Spleen (tissue), 11 donors: ENCODE measurements around the gene GIMAP4. TPM values are rescaled to one million over a fixed set of nuclear protein-coding genes. Genes with fewer than 3 reads are reported as not detected.
"Not testable (repeated sequence)": the region's sequence is repeated elsewhere in the genome, so short reads cannot be mapped to it uniquely, and the experiment has no call there.

Experiments used
- DNase-seq: peaks from one replicate; pipeline ENCODE4 v3.0.0-alpha.2; 2020
- H3K27ac ChIP-seq, 8 donors: fragments of 200-600 bp; sonication (generic) in 7 of 8; 1 replicate in 4 of 8; 2 replicates in 4 of 8; pipeline versions ENCODE4 v1.5.0 to v1.8.0; 2016 to 2021; ENCODE audit warnings: inconsistent platforms in 4 of 8, mild to moderate bottlenecking in 4 of 8, moderate library complexity in 1 of 8
- H3K27me3 ChIP-seq, 7 donors: fragments of 200-600 bp; sonication (generic) in 6 of 7; replicated peaks in 1 of 7; 1 replicate in 4 of 7; 2 replicates in 3 of 7; pipeline versions ENCODE4 v1.5.0 to v1.8.0; 2016 to 2021; ENCODE audit warnings: inconsistent platforms in 3 of 7, mild to moderate bottlenecking in 1 of 7
- H3K36me3 ChIP-seq, 6 donors: fragments of 200-600 bp; sonication (generic) in 5 of 6; 1 replicate in 4 of 6; 2 replicates in 2 of 6; pipeline versions ENCODE4 v1.5.0 to v1.8.0; 2016 to 2021; ENCODE audit warnings: inconsistent platforms in 2 of 6
- H3K4me1 ChIP-seq, 6 donors: fragments of 200-600 bp; sonication (generic) in 5 of 6; 1 replicate in 3 of 6; 2 replicates in 3 of 6; pipeline versions ENCODE4 v1.5.0 to v1.8.0; 2016 to 2021; ENCODE audit warnings: inconsistent platforms in 3 of 6
- H3K4me3 ChIP-seq, 8 donors: fragments of 200-600 bp; sonication (generic) in 7 of 8; 1 replicate in 4 of 8; 2 replicates in 4 of 8; pipeline versions ENCODE4 v1.5.0 to v1.8.0; 2016 to 2021; ENCODE audit warnings: inconsistent platforms in 4 of 8, mild to moderate bottlenecking in 4 of 8, moderate library complexity in 2 of 8
- H3K9me3 ChIP-seq, 8 donors: fragments of 200-600 bp; sonication (generic) in 7 of 8; 1 replicate in 4 of 8; 2 replicates in 4 of 8; pipeline versions ENCODE4 v1.5.0 to v1.8.0; 2016 to 2021; ENCODE audit warnings: inconsistent platforms in 4 of 8
- CTCF ChIP-seq, 11 experiments: fragments of 200-600 bp in 7 of 11; fragments of 450-650 bp in 4 of 11; sonication (generic) in 4 of 11; IDR thresholded peaks in 8 of 11; conservative IDR thresholded peaks in 3 of 11; 1 replicate in 7 of 11; 2 replicates in 4 of 11; pipeline versions ENCODE4 v1.4.0 to v1.8.0; 2016 to 2021; ENCODE audit warnings: antibody characterized with exemption in 11 of 11, inconsistent platforms in 4 of 11, mild to moderate bottlenecking in 1 of 11
- POLR2A ChIP-seq, 3 donors: fragments of 450-650 bp; IDR thresholded peaks; one replicate each; pipeline ENCODE4 v1.5.1; 2017; ENCODE audit warnings: antibody characterized with exemption in 3 of 3, mild to moderate bottlenecking in 1 of 3
- POLR2AphosphoS5 ChIP-seq, 3 donors: sonication (generic); formaldehyde crosslinking; IDR thresholded peaks; one replicate each; pipeline ENCODE4 v1.5.1; 2017; ENCODE audit warnings: antibody characterized with exemption in 3 of 3
- WGBS, 5 donors: extraction: QIAGEN DNeasy Blood & Tissue Kit in 3 of 5; methylation state at CpG; one replicate each; pipeline versions ENCODE4 v1.1.5 to v1.1.7; 2013 to 2018; 5-methylcytosine and 5-hydroxymethylcytosine counted together
- intact Hi-C: fragments of 100-400 bp; cut with DNase I; formaldehyde crosslinking; loops from one replicate; pipeline ENCODE4 v1.15.0; 2023; ENCODE audit warnings: low total_unique reads
- polyA plus RNA-seq, 3 donors: library from polyadenylated mRNA; stranded (reverse); fragments of 200-250 nt; gene quantifications; one replicate each; pipeline ENCODE4 v1.2.1, GENCODE V29; 2013
- total RNA-seq, 7 donors: library from RNA; depleted of rRNA in 3 of 7; stranded (reverse); fragments of >200 nt in 3 of 7; fragmentation: NEBNext Ultra II Directional in 4 of 7; extraction: Animal tissue kit (Norgen Biotek cat#: 25700) in 4 of 7; gene quantifications; one replicate each; pipeline versions ENCODE4 v1.1.0 to v1.2.1, GENCODE V29; 2016 to 2021
- donor health status: healthy with polysubstance abuse.
- donor health status: DM: no; HTN: no; CAD: no; lungs with moderate emphysema.
- donor health status: DM: no; HTN: no; CAD: no.
- donor health status: Bipolar disorder and iron deficiency.
- donor health status: healthy.
- donor health status: DM: no; HTN: no; CAD: no.
- donor health status: DM: yes; HTN: yes; CAD: no.

The GIMAP4 gene
- total and polyA plus RNA-seq, 10 donors: 35.9 to 214 (median 169) TPM

DNA sequence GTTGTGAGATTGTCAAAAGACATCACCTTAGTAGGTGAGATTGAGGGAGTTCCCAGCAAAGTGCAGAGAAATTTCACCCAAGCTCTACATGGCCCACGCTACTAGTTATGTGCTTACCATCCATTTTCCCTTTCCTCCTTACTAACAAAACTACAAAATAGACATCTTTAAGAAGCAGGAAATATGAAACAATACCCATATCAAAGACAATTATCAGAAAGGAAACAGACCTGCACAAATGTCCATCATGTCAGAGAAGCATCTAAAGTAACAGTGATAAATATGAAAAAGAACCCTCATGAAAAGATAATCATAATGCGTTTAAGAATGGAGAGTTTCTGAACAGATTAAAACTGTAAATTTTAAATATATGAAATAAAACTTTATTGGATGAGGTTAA is 28.2 kb downstream of the GIMAP4 start:
- Histone ChIP-seq H3K4me1 (peaks cover 0 to 13% (median 3%) of the 10 kb centered on the region in 6 donors), H3K36me3 (no peaks in the 10 kb centered on the region), H3K4me3 (no peak overlapping the region), H3K27ac (no peak overlapping the region), H3K27me3 (no peaks in the 10 kb centered on the region), H3K9me3 (peaks cover 0 to 37% (median 25%) of the 10 kb centered on the region in 8 donors)
- TF ChIP-seq POLR2AphosphoS5 (IDR thresholded peaks at IDR 0.05) (no peak), POLR2A (IDR thresholded peaks at IDR 0.05) (no peak), CTCF (IDR thresholded peaks at IDR 0.05 in 8 of 11, conservative IDR thresholded peaks at IDR 0.05 in 3 of 11) (no peak)
- no peak for DNase-seq
- intact Hi-C loops: no loop called here
- 69 to 83% (median 75%) methylated on average over 2 of the region's 2 CpGs for WGBS, 5 donors

- H3K4me1 ChIP-seq, DNase-seq, intact Hi-C loops: not testable (repeated sequence)
These were observed 36.4 kb downstream of the GIMAP4 start for GRCh38 chr7:150603600-150603999.

DNA sequence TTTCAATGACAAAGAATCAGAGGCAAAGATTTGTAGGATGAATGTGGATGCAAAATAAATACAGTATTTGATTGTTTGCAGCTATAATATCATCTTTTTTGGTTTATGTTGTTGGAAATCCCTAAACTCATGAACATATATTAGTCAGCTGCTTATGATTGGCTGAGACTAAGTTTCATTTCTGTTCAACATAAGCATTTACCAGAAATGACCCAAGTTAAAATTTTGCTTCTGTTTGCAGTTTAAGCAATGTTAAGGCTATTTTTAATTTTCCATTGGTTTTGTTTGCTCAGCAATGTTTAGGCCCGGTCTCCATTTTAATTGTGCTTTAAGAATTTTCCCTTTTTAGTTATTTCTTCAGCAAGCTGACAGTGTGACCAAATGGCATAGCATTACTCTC is 43.0 kb downstream of the GIMAP4 start:
- no peak for DNase-seq
- Histone ChIP-seq H3K4me3 (no peak overlapping the region), H3K9me3 (no peaks in the 10 kb centered on the region), H3K4me1 (peaks cover 0 to 5% (median 0%) of the 10 kb centered on the region in 6 donors), H3K27me3 (no peaks in the 10 kb centered on the region), H3K27ac (peak overlapping the region in 2 of 8 donors; percentile 43 to 49), H3K36me3 (no peaks in the 10 kb centered on the region)
- 26 to 79% (median 59%) methylated on average over 1 of the region's 1 CpG for WGBS, 5 donors
- no peak for TF ChIP-seq POLR2A (IDR thresholded peaks at IDR 0.05)
- no peak for TF ChIP-seq POLR2AphosphoS5 (IDR thresholded peaks at IDR 0.05)
- TF ChIP-seq CTCF (IDR thresholded peaks at IDR 0.05 in 8 of 11, conservative IDR thresholded peaks at IDR 0.05 in 3 of 11): no peak
- intact Hi-C loops: no loop called here

More at GRCh38 chr7:150603600-150603999, 36.4 kb downstream of the GIMAP4 start:
- H3K4me3 ChIP-seq, H3K9me3 ChIP-seq, H3K27me3 ChIP-seq, H3K36me3 ChIP-seq: not testable (repeated sequence)
- 43 to 72% (median 71%) methylated on average over 2 of the region's 2 CpGs for WGBS, 5 donors
- H3K27ac ChIP-seq: peak overlapping the region in 2 of 8 donors; percentile 18 to 21

DNA sequence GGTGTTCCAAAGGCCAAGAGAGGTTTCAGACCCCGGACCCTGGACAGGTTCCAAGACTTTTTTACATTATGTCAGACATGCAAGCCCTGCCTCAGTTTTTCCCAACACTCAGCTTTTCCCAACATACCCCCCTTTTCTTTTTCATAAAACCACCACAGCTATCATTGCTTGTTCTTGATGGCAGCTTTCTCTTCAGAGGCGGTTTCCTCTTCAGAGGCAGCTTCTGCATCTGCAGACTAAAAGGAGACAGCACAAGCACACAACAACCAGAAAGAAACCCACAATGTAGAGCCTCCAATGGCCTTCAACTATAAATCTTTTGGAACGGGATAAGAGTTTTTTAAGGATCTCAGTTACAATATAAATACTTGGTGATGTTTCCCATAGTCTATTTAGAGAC is 45.7 kb downstream of the GIMAP4 start:
- no peak for DNase-seq
- H3K27ac ChIP-seq: no peak overlapping the region
- no peaks in the 10 kb centered on the region for H3K27me3 ChIP-seq
- TF ChIP-seq POLR2AphosphoS5 (IDR thresholded peaks at IDR 0.05) (no peak), POLR2A (IDR thresholded peaks at IDR 0.05) (no peak)
- H3K36me3 ChIP-seq: no peaks in the 10 kb centered on the region
- H3K4me3 ChIP-seq: no peak overlapping the region
- peaks cover 0 to 4% (median 0%) of the 10 kb centered on the region in 8 donors for H3K9me3 ChIP-seq
- intact Hi-C loops: no loop called here
- WGBS, 5 donors: 60 to 88% (median 84%) methylated on average over 3 of the region's 3 CpGs
- peaks cover 0 to 5% (median 0%) of the 10 kb centered on the region in 6 donors for H3K4me1 ChIP-seq

- H3K4me3 ChIP-seq: no peak overlapping the region
- TF ChIP-seq POLR2A (IDR thresholded peaks at IDR 0.05): no peak
- no peak for TF ChIP-seq POLR2AphosphoS5 (IDR thresholded peaks at IDR 0.05)
- no peaks in the 10 kb centered on the region for H3K36me3 ChIP-seq
- intact Hi-C loops: no loop called here
- peaks cover 0 to 4% (median 0%) of the 10 kb centered on the region in 8 donors for H3K9me3 ChIP-seq
- no peaks in the 10 kb centered on the region for H3K27me3 ChIP-seq
- peaks cover 0 to 5% (median 0%) of the 10 kb centered on the region in 6 donors for H3K4me1 ChIP-seq
- DNase-seq: no peak
- no peak overlapping the region for H3K27ac ChIP-seq
- WGBS, 5 donors: 53 to 73% (median 66%) methylated on average over 1 of the region's 1 CpG
These were observed 46.7 kb downstream of the GIMAP4 start for GRCh38 chr7:150613880-150614279.

- DNase-seq, H3K4me1 ChIP-seq, H3K36me3 ChIP-seq, H3K27ac ChIP-seq, H3K27me3 ChIP-seq, intact Hi-C loops, H3K9me3 ChIP-seq, H3K4me3 ChIP-seq: not testable (repeated sequence)
- WGBS, 5 donors: 78 to 93% (median 86%) methylated on average over 1 of the region's 1 CpG
These were observed 47.2 kb downstream of the GIMAP4 start for GRCh38 chr7:150614426-150614825.

- H3K9me3 ChIP-seq, H3K4me1 ChIP-seq, H3K27me3 ChIP-seq, DNase-seq, H3K36me3 ChIP-seq, intact Hi-C loops, H3K27ac ChIP-seq, H3K4me3 ChIP-seq: not testable (repeated sequence)
- WGBS, 5 donors: 76 to 84% (median 82%) methylated on average over 5 of the region's 5 CpGs
These were observed 48.1 kb downstream of the GIMAP4 start for GRCh38 chr7:150615221-150615755.
